Stimulated activated CD8-positive, alpha-beta memory T cell treated with anti-CD3 and anti-CD28 coated beads, Interleukin-7, amount 100 ng/mL, for 24 hours (primary cell): ENCODE data around the gene SH3GL1.
"Not testable (repeated sequence)": the region's sequence is repeated elsewhere in the genome, so short reads cannot be mapped to it uniquely, and the experiment has no call there.

Source experiments
- DNase-seq: peaks from one replicate; pipeline ENCODE4 v3.0.0-alpha.2; 2020; ENCODE audit warnings: low read depth

The SH3GL1 gene

DNA sequence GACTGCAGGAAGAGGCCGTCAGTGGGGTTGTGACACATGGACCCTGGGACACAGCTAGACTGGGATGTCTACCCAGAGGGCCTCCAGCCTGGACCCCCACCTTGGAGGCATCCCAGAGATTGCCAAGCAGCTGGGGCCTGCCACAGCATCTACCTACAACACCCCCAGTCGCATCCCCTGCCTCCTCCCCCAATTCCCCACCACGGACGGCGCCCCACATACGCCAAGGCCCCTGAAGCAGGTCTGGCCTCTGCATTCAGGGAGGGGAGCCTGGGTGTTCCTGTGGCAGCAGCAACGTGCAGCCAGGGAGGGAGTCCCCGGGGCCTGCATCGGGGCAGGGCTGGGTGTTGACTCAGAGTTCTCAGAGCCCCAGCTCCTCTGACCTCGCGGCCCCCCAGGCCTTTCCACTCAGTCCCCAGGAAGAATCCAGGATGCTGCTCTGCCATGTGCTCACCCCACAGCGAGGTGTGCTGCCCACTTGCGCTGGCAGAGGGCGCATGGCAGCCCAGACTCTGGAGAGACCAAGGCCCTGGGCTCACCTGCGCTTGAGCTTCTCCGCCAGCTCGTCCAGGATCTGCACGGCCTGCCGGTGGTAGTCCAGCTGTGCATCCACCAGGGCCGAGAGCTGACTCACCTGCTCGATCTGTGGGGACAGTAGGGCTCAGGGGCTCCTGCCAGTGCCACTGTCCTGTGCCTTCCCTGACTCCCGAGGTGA lies 37.4 kb downstream of the SH3GL1 start:
- no peak for DNase-seq

- DNase-seq, result no peak
These were observed 38.1 kb downstream of the SH3GL1 start for GRCh38 chr19:4362101-4362828.

DNA sequence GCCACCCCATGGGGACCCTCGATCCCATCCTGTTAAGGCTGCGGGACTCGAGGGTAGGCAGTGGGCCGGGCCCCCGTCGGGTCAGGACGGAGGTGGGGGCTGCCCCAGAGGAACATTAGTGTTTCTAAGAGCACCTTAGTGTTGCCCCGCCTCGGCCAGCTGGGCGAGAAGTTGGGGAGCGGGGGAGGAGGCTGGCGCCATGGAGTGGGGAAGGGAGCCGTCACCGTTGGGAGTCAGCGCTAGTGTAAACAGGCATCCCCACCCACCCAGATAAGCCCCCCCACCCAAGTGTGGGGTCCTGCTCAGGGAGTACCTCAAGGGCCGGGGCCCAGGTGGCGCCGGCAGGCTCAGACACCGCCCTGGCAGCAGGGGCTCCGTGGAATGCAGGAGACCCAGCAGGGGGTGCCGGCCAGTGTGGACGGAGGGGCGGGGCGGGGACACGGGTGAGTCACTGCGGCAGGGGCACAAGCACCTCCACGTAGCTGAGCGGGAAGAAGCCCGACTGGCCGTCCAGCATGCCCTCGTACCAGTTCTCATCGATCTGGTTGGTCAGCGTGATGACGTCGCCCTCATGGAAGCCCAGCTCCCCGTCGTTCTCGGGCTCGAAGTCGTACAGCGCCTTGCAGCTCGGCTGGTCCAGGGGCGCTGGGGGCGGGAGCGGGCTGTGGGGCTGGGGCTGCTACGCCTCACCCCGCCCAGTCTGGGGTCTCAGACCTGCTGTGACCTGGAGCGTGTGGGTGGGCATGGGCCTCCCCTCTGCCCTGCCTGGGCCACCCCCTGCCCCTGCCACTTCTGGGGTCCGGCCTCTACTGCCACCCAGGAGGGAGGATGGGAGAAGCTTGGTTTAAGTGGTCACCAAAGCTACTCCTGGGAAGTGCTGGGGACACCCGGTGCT lies 38.9 kb downstream of the SH3GL1 start:
- DNase-seq, result no peak

DNA sequence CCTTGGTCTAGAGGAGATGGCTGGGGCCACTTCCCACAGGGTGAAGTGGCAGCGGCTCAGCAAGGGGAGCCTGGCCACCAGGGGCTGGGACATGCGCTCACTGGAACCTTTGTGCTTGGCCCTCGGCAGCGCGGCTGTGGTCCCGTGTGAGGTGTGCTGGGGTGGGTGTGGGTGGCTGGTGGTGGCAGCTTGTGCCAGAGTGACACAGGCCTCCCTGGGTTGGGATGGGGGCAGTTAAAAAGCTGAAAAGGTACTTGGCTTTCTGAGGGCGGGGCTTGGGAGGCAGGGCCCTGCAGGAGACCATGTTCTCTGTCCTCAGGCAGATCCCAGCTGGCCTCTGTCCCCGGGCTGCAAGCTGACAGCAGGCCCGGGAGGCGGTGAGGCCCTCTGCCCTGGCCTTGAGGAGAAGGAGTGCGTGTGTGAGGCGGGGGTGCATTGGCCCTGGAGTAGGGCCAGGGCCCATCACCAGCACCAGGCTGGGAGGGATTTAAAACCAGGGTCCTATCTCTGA lies 39.7 kb downstream of the SH3GL1 start:
- DNase-seq, result no peak

GRCh38 chr19:4360081-4360569 lies 40.2 kb downstream of the SH3GL1 start:
- DNase-seq, result no peak

- DNase-seq, result no peak
These were observed 40.7 kb downstream of the SH3GL1 start for GRCh38 chr19:4359627-4360000.

DNA sequence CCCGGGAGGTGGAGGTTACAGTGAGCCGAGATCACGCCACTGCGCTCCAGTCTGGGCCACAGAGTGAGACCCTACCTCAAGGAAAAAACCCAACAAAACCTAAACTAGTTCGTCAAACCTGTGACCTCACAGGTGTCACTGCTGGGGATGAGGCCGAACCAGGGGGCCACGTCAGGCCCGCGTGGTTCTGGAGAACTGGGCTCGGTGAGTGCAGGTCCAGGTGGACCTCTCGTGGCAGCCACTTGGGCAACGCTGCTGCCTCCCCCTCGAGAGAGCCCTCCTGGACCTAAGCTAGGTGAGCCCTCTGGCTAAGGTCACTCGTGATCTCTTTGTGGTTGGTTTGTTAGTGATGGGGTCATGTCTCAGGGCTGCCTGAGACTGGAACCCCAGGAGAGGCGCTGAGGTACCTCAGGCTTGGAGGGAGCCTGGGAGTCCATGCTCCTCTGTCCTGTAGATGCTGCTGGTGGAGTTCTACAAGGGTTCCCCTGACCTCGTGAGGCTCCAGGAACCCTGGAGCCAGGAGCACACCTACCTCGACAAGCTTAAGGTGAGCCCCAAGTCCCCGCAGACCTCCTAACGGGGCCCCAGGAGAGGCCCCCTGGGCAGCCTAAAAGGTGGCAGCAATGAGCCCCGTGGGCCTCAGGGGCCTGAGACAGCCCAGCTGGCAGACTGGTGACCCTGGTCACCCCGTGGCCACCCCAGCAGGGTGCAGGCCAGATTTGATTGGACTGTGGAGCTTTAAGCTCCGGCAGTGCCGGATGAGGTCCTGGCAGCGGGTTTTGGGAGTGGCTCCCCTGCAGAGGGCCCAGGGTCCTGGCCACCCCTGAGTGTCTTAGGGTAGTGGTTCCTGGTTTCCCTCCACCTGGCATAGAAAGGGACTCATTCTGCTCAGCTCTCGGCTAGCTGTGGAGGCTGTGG lies 41.4 kb downstream of the SH3GL1 start:
- no peak for DNase-seq

GRCh38 chr19:4357921-4358326 lies 42.4 kb downstream of the SH3GL1 start:
- DNase-seq, result no peak

- no peak for DNase-seq
These were observed 43.1 kb downstream of the SH3GL1 start for GRCh38 chr19:4357095-4357797.

- DNase-seq, result no peak
These were observed 45.5 kb downstream of the SH3GL1 start for GRCh38 chr19:4354897-4355296.

DNA sequence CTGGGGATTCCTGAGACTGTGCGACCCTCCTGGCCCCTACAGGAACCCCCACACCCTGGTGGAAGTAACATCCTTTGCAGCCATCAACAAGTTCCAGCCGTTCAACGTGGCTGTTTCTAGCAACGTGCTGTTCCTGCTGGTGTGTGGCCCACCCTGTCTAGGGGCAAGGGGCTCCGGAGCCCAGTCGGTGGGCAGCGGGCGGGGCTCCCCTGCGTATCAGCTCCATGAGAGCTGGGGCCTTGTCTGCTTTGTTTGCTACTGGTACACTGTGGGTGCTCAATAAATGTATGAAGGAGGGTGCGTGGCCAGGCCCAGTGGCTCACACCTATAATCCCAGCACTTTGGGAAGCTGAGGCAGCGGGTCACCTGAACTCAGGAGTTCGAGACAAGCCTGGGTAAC lies 46.1 kb downstream of the SH3GL1 start:
- no peak for DNase-seq

GRCh38 chr19:4352701-4353121 lies 47.6 kb downstream of the SH3GL1 start:
- DNase-seq, result no peak

- DNase-seq, result no peak
These were observed 49.6 kb downstream of the SH3GL1 start for GRCh38 chr19:4350726-4351125.

DNA sequence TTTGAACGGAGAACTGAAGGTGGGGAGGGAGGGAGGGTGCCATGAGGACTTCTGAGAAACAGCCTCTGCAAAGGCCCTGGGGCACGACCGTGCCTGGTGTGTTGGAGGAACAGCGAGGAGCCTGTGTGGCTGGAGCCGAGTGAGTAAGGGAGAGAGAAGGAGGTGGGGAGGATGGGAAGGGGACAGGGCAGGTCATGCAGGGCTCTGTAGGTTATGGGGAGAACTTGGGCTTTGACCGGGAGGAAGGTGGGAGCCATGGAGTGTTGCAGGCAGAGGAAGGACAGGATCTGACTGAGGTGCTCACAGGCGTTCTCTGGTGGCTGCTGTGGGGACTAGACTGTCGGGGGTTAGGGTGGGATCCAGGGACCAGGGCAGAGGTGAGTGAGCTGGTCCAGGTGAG lies 50.2 kb downstream of the SH3GL1 start:
- DNase-seq, result no peak

GRCh38 chr19:4349225-4349624 lies 51.1 kb downstream of the SH3GL1 start:
- DNase-seq, result not testable (repeated sequence)

DNA sequence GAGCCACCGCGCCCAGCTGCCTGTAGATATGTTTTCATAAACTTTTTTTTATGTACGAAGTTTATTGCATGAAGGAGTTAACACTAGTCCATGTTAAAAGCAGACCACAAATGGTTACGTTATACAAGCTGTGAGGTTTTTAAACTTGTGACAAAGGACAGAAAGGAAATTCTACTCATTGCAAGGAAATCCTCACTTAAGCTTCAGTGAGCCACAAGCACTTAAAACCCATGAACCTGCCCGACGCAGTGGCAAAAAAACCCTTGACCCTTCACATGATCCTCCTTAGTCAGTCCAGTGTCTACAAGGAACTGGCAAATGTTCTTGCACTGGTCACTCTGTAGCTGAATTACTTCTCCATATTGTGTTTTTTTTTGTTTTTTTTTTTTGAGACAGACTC lies 52.8 kb downstream of the SH3GL1 start:
- DNase-seq, result no peak

DNA sequence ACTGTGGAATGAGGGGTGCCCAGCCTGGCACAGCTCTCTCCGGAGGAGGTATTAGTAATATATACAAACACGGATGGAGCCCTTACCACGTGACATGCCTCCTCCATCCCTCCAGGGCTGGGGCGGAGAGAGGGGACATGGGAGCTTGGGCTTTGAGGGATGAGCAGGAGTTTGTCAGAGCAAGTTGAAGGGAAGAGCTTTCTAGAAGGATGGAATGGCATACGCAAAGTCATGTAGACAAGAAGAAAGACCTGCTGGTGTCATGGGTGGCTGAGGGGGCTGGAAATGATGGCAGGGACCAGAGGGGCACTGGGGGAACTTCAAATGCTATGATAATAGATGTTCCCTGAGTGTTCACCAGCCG lies 54.3 kb downstream of the SH3GL1 start:
- DNase-seq, result no peak

GRCh38 chr19:4345342-4346019 lies 54.9 kb downstream of the SH3GL1 start:
- no peak for DNase-seq

GRCh38 chr19:4343370-4344307 lies 56.7 kb downstream of the SH3GL1 start, which contains the start of gene MPND:
Gene MPND (plus strand): TSS chr19:4343562. CDS start chr19:4343594, 32 bp downstream.
- DNase-seq, result peak; percentile 90
